WTC11 (cell line): ENCODE measurements around the gene NIPA2. TPM values are rescaled to one million over a fixed set of nuclear protein-coding genes. Genes with fewer than 3 reads are reported as not detected.
A peak's percentile ranks its signal among the peaks of the same experiment; 100 is the strongest.

ENCODE experiments used
- ATAC-seq: fragments of 200-7000 bp; cut with Tn5 transposase; 2 replicates; pipeline ENCODE4 v1.10.0; 2021; ENCODE audit warnings: mild to moderate bottlenecking, moderate library complexity
- CTCF ChIA-PET: fragments of 300-600 bp; sonication (Branson Sonifier 250); formaldehyde crosslinking; loops from one replicate; lab custom pipeline; 2021; ENCODE audit warnings: antibody characterized with exemption; lab: Charles Lee
- POLR2A ChIA-PET: fragments of 350-600 bp; sonication (Branson Sonifier 250); formaldehyde crosslinking; loops from one replicate; lab custom pipeline; 2021; ENCODE audit warnings: antibody characterized with exemption; lab: Charles Lee
- DNase-seq: peaks from one replicate; pipeline ENCODE4 v3.0.0; 2021; ENCODE audit warnings: low spot score
- H3K27ac Mint-ChIP-seq: 2 replicates; pipeline ENCODE4 v1.8.0; 2021; ENCODE audit warnings: mixed read lengths
- H3K27me3 Mint-ChIP-seq: 2 replicates; pipeline ENCODE4 v1.8.0; 2021; ENCODE audit warnings: low read depth, mild to moderate bottlenecking, moderate library complexity, mixed read lengths
- H3K36me3 Mint-ChIP-seq: 2 replicates; pipeline ENCODE4 v1.8.0; 2021; ENCODE audit warnings: mixed read lengths
- H3K4me1 Mint-ChIP-seq: 2 replicates; pipeline ENCODE4 v1.8.0; 2022; ENCODE audit warnings: mixed read lengths
- H3K4me3 Mint-ChIP-seq: 2 replicates; pipeline ENCODE4 v1.8.0; 2021; ENCODE audit warnings: mild to moderate bottlenecking, moderate library complexity, mixed read lengths
- H3K9me3 Mint-ChIP-seq: 2 replicates; pipeline ENCODE4 v1.8.0; 2021; ENCODE audit warnings: mixed read lengths
- CBFB ChIP-seq: sonication (generic); formaldehyde crosslinking; IDR thresholded peaks from 2 replicates; pipeline ENCODE4 v1.8.1; 2022; ENCODE audit warnings: mild to moderate bottlenecking, low read depth, missing genetic modification reagents
- ESRRA ChIP-seq: sonication (generic); formaldehyde crosslinking; IDR thresholded peaks from 2 replicates; pipeline ENCODE4 v1.8.1; 2022; ENCODE audit warnings: mild to moderate bottlenecking, missing genetic modification reagents, borderline replicate concordance
- ETV6 ChIP-seq: sonication (generic); formaldehyde crosslinking; IDR thresholded peaks from 2 replicates; pipeline ENCODE4 v1.8.1; 2022; ENCODE audit warnings: mild to moderate bottlenecking, missing genetic modification reagents
- FOXK1 ChIP-seq: sonication (generic); formaldehyde crosslinking; IDR thresholded peaks from 2 replicates; pipeline ENCODE4 v1.8.0; 2022; ENCODE audit warnings: mild to moderate bottlenecking, moderate library complexity, missing genetic modification reagents
- GABPB1 ChIP-seq: sonication (generic); formaldehyde crosslinking; IDR thresholded peaks from 2 replicates; pipeline ENCODE4 v1.8.1; 2023; ENCODE audit warnings: mild to moderate bottlenecking, missing genetic modification reagents
- IRF2 ChIP-seq: sonication (generic); formaldehyde crosslinking; IDR thresholded peaks from 2 replicates; pipeline ENCODE4 v1.8.0; 2022; ENCODE audit warnings: low read depth, missing genetic modification reagents, borderline replicate concordance
- JUN ChIP-seq: sonication (generic); formaldehyde crosslinking; IDR thresholded peaks from 2 replicates; pipeline ENCODE4 v1.8.0; 2023; ENCODE audit warnings: mild to moderate bottlenecking, missing genetic modification reagents
- KAT7 ChIP-seq: sonication (generic); formaldehyde crosslinking; IDR thresholded peaks from 2 replicates; pipeline ENCODE4 v1.8.1; 2023; ENCODE audit warnings: missing genetic modification reagents, mild to moderate bottlenecking, borderline replicate concordance
- MYBL2 ChIP-seq: sonication (generic); formaldehyde crosslinking; IDR thresholded peaks from 2 replicates; pipeline ENCODE4 v1.8.1; 2023; ENCODE audit warnings: mild to moderate bottlenecking, moderate library complexity, missing genetic modification reagents
- NFATC4 ChIP-seq: fragments of 250-450 bp; sonication (Bioruptor Pico); IDR thresholded peaks from 2 replicates; pipeline ENCODE4 v1.9.0; 2021; ENCODE audit warnings: mild to moderate bottlenecking
- RELA ChIP-seq: sonication (generic); formaldehyde crosslinking; IDR thresholded peaks from 2 replicates; pipeline ENCODE4 v1.8.1; 2022; ENCODE audit warnings: missing genetic modification reagents, mild to moderate bottlenecking, borderline replicate concordance
- SMAD3 ChIP-seq: sonication (generic); formaldehyde crosslinking; IDR thresholded peaks from 2 replicates; pipeline ENCODE4 v1.8.0; 2022; ENCODE audit warnings: missing genetic modification reagents, mild to moderate bottlenecking, borderline replicate concordance
- TP53 ChIP-seq: sonication (generic); formaldehyde crosslinking; IDR thresholded peaks from 2 replicates; pipeline ENCODE4 v1.8.1; 2023; ENCODE audit warnings: mild to moderate bottlenecking, missing genetic modification reagents
- ZBTB21 ChIP-seq: sonication (generic); formaldehyde crosslinking; IDR thresholded peaks from 2 replicates; pipeline ENCODE4 v1.8.1; 2023; ENCODE audit warnings: mild to moderate bottlenecking, missing genetic modification reagents, borderline replicate concordance
- ZNF138 ChIP-seq: sonication (generic); formaldehyde crosslinking; conservative IDR thresholded peaks from 2 replicates; pipeline ENCODE4 v1.8.1; 2022; ENCODE audit warnings: mild to moderate bottlenecking, moderate library complexity, missing genetic modification reagents
- ZNF416 ChIP-seq: fragments of 250-450 bp; sonication (Bioruptor Pico); IDR thresholded peaks from 2 replicates; pipeline ENCODE4 v1.9.0; 2021; ENCODE audit warnings: mild to moderate bottlenecking, inconsistent platforms
- total RNA-seq: library from RNA; stranded (reverse); gene quantifications from 3 replicates; pipeline ENCODE4 v1.2.3, GENCODE V29; 2021
- TF ChIP-seq, protein P1 (sequence below): sonication (generic); formaldehyde crosslinking; IDR thresholded peaks from 2 replicates; pipeline ENCODE4 v1.8.1; 2022; ENCODE audit warnings: low read depth, mild to moderate bottlenecking, moderate library complexity, missing genetic modification reagents, borderline replicate concordance
- TF ChIP-seq, protein P2 (sequence below): sonication (generic); formaldehyde crosslinking; IDR thresholded peaks from 2 replicates; pipeline ENCODE4 v1.8.1; 2022; ENCODE audit warnings: mild to moderate bottlenecking, moderate library complexity, missing genetic modification reagents
- TF ChIP-seq, protein P3 (sequence below): sonication (generic); formaldehyde crosslinking; IDR thresholded peaks from 2 replicates; pipeline ENCODE4 v1.8.1; 2023; ENCODE audit warnings: mild to moderate bottlenecking, missing genetic modification reagents
- TF ChIP-seq, protein P4 (sequence below): sonication (generic); formaldehyde crosslinking; IDR thresholded peaks from 2 replicates; pipeline ENCODE4 v1.8.0; 2023; ENCODE audit warnings: missing genetic modification reagents
- TF ChIP-seq, protein P5 (sequence below): sonication (generic); formaldehyde crosslinking; IDR thresholded peaks from 2 replicates; pipeline ENCODE4 v1.8.1; 2022; ENCODE audit warnings: low read depth, missing genetic modification reagents, borderline replicate concordance
- TF ChIP-seq, protein P6 (sequence below): sonication (generic); formaldehyde crosslinking; IDR thresholded peaks from 2 replicates; pipeline ENCODE4 v1.8.0; 2022; ENCODE audit warnings: mild to moderate bottlenecking, missing genetic modification reagents
- TF ChIP-seq, protein P7 (sequence below): sonication (generic); formaldehyde crosslinking; IDR thresholded peaks from 2 replicates; pipeline ENCODE4 v1.8.1; 2023; ENCODE audit warnings: mild to moderate bottlenecking, missing genetic modification reagents, borderline replicate concordance

The NIPA2 gene
- total RNA-seq, 1 experiment from 2014 or later = 79.5 TPM

DNA sequence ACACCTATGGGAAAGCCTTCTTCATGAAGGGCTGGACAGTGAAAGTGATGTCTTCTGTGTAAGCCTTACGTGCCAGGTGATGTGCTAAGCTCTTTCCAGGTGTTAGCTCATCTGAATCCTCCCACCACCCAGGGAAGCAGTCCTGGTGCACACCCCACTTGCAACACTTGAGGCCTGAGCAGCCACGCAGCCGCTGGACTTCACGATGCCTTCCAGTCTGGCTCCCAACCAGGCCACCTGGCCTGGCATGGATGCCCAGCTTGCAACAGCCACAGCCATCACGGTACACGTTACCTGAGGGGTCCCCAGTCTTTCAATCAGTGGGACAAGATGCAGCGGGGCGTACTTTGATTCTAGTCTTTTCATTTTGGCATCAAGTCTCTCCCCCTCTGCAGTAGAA is 35.8 kb downstream of the NIPA2 start:
- Mint-ChIP-seq H3K4me3 (no peak overlapping the region), H3K9me3 (peaks cover 8% of the 10 kb centered on the region), H3K4me1 (peaks cover 18% of the 10 kb centered on the region), H3K27ac (no peak overlapping the region), H3K27me3 (no peaks in the 10 kb centered on the region), H3K36me3 (peaks cover 71% of the 10 kb centered on the region)
- DNase-seq (no peak), ATAC-seq (no peak)
- ChIA-PET POLR2A (interaction anchor here (1.1 kb wide), 1 partner anchor 37 kb away, joined by 3 read pairs; no protein-coding TSS in a partner anchor), CTCF (interaction anchor here (1.4 kb wide), 1 partner anchor 162 kb away, joined by 4 read pairs; no protein-coding TSS in a partner anchor)
- TF ChIP-seq NFATC4 (CRISPR knock-in tag) (no peak), JUN (no peak)
- TF ChIP-seq, protein P1, sequence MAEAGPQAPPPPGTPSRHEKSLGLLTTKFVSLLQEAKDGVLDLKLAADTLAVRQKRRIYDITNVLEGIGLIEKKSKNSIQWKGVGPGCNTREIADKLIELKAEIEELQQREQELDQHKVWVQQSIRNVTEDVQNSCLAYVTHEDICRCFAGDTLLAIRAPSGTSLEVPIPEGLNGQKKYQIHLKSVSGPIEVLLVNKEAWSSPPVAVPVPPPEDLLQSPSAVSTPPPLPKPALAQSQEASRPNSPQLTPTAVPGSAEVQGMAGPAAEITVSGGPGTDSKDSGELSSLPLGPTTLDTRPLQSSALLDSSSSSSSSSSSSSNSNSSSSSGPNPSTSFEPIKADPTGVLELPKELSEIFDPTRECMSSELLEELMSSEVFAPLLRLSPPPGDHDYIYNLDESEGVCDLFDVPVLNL = no peak
- TF ChIP-seq, protein P2, sequence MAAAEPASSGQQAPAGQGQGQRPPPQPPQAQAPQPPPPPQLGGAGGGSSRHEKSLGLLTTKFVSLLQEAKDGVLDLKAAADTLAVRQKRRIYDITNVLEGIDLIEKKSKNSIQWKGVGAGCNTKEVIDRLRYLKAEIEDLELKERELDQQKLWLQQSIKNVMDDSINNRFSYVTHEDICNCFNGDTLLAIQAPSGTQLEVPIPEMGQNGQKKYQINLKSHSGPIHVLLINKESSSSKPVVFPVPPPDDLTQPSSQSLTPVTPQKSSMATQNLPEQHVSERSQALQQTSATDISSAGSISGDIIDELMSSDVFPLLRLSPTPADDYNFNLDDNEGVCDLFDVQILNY (CRISPR knock-in tag) = no peak
- TF ChIP-seq, protein P3, sequence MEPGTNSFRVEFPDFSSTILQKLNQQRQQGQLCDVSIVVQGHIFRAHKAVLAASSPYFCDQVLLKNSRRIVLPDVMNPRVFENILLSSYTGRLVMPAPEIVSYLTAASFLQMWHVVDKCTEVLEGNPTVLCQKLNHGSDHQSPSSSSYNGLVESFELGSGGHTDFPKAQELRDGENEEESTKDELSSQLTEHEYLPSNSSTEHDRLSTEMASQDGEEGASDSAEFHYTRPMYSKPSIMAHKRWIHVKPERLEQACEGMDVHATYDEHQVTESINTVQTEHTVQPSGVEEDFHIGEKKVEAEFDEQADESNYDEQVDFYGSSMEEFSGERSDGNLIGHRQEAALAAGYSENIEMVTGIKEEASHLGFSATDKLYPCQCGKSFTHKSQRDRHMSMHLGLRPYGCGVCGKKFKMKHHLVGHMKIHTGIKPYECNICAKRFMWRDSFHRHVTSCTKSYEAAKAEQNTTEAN (CRISPR knock-in tag) = no peak

DNA sequence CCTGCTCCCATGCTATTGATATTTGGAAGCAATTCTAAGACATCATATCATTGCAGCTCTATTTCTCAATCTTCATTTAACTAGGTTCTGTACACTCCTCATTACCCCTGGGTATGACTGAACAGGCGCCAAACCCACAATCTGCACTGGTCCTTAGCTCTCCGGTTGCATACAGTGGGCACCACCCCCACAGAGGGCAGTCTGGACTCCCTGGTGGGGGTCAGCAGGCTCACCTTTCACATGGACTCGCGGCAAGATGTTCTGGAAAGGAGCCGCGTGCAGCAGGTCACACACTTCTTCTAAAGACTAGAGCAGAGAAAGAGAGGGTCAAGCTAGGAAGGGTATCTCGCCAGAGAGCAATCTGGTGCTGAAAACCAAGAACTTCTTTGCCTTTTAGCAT is 36.5 kb downstream of the NIPA2 start:
- peak overlapping the region; percentile 63; the same call in 1 of the 2 replicates for H3K27ac Mint-ChIP-seq
- POLR2A ChIA-PET = no interaction called here
- peaks cover 8% of the 10 kb centered on the region for H3K9me3 Mint-ChIP-seq
- TF ChIP-seq FOXK1 (CRISPR knock-in tag) (no peak), CBFB (no peak), ESRRA (CRISPR knock-in tag) (no peak), RELA (no peak), ZNF416 (CRISPR knock-in tag) (no peak), NFATC4 (CRISPR knock-in tag) (no peak), ZBTB21 (CRISPR knock-in tag) (no peak), IRF2 (CRISPR knock-in tag) (no peak), ETV6 (CRISPR knock-in tag) (no peak), TP53 (no peak), KAT7 (CRISPR knock-in tag) (no peak), MYBL2 (CRISPR knock-in tag) (no peak), ZNF138 (CRISPR knock-in tag) (no peak), SMAD3 (CRISPR knock-in tag) (no peak), GABPB1 (no peak)
- TF ChIP-seq, protein P4, sequence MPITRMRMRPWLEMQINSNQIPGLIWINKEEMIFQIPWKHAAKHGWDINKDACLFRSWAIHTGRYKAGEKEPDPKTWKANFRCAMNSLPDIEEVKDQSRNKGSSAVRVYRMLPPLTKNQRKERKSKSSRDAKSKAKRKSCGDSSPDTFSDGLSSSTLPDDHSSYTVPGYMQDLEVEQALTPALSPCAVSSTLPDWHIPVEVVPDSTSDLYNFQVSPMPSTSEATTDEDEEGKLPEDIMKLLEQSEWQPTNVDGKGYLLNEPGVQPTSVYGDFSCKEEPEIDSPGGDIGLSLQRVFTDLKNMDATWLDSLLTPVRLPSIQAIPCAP = no peak
- TF ChIP-seq, protein P5, sequence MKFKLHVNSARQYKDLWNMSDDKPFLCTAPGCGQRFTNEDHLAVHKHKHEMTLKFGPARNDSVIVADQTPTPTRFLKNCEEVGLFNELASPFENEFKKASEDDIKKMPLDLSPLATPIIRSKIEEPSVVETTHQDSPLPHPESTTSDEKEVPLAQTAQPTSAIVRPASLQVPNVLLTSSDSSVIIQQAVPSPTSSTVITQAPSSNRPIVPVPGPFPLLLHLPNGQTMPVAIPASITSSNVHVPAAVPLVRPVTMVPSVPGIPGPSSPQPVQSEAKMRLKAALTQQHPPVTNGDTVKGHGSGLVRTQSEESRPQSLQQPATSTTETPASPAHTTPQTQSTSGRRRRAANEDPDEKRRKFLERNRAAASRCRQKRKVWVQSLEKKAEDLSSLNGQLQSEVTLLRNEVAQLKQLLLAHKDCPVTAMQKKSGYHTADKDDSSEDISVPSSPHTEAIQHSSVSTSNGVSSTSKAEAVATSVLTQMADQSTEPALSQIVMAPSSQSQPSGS (CRISPR knock-in tag) = no peak
- TF ChIP-seq, protein P6, sequence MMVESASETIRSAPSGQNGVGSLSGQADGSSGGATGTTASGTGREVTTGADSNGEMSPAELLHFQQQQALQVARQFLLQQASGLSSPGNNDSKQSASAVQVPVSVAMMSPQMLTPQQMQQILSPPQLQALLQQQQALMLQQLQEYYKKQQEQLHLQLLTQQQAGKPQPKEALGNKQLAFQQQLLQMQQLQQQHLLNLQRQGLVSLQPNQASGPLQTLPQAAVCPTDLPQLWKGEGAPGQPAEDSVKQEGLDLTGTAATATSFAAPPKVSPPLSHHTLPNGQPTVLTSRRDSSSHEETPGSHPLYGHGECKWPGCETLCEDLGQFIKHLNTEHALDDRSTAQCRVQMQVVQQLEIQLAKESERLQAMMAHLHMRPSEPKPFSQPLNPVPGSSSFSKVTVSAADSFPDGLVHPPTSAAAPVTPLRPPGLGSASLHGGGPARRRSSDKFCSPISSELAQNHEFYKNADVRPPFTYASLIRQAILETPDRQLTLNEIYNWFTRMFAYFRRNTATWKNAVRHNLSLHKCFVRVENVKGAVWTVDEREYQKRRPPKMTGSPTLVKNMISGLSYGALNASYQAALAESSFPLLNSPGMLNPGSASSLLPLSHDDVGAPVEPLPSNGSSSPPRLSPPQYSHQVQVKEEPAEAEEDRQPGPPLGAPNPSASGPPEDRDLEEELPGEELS (CRISPR knock-in tag) = no peak
- TF ChIP-seq, protein P7, sequence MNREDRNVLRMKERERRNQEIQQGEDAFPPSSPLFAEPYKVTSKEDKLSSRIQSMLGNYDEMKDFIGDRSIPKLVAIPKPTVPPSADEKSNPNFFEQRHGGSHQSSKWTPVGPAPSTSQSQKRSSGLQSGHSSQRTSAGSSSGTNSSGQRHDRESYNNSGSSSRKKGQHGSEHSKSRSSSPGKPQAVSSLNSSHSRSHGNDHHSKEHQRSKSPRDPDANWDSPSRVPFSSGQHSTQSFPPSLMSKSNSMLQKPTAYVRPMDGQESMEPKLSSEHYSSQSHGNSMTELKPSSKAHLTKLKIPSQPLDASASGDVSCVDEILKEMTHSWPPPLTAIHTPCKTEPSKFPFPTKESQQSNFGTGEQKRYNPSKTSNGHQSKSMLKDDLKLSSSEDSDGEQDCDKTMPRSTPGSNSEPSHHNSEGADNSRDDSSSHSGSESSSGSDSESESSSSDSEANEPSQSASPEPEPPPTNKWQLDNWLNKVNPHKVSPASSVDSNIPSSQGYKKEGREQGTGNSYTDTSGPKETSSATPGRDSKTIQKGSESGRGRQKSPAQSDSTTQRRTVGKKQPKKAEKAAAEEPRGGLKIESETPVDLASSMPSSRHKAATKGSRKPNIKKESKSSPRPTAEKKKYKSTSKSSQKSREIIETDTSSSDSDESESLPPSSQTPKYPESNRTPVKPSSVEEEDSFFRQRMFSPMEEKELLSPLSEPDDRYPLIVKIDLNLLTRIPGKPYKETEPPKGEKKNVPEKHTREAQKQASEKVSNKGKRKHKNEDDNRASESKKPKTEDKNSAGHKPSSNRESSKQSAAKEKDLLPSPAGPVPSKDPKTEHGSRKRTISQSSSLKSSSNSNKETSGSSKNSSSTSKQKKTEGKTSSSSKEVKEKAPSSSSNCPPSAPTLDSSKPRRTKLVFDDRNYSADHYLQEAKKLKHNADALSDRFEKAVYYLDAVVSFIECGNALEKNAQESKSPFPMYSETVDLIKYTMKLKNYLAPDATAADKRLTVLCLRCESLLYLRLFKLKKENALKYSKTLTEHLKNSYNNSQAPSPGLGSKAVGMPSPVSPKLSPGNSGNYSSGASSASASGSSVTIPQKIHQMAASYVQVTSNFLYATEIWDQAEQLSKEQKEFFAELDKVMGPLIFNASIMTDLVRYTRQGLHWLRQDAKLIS (CRISPR knock-in tag) = no peak
- no peak for DNase-seq
- peaks cover 65% of the 10 kb centered on the region for H3K36me3 Mint-ChIP-seq
- H3K4me3 Mint-ChIP-seq = no peak overlapping the region
- CTCF ChIA-PET = interaction anchor here (1.4 kb wide), 1 partner anchor 161 kb away, joined by 4 read pairs; no protein-coding TSS in a partner anchor
- H3K4me1 Mint-ChIP-seq = peaks cover 18% of the 10 kb centered on the region
- H3K27me3 Mint-ChIP-seq = no peaks in the 10 kb centered on the region
- no peak for ATAC-seq
